ENCODE results near the gene ENTPD2.

- TF ChIP-seq, protein P1, sequence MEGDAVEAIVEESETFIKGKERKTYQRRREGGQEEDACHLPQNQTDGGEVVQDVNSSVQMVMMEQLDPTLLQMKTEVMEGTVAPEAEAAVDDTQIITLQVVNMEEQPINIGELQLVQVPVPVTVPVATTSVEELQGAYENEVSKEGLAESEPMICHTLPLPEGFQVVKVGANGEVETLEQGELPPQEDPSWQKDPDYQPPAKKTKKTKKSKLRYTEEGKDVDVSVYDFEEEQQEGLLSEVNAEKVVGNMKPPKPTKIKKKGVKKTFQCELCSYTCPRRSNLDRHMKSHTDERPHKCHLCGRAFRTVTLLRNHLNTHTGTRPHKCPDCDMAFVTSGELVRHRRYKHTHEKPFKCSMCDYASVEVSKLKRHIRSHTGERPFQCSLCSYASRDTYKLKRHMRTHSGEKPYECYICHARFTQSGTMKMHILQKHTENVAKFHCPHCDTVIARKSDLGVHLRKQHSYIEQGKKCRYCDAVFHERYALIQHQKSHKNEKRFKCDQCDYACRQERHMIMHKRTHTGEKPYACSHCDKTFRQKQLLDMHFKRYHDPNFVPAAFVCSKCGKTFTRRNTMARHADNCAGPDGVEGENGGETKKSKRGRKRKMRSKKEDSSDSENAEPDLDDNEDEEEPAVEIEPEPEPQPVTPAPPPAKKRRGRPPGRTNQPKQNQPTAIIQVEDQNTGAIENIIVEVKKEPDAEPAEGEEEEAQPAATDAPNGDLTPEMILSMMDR (IDR thresholded peaks at IDR 0.05): no peak
- TF ChIP-seq EZH2 (IDR thresholded peaks at IDR 0.05; ENCODE audit: borderline replicate concordance, insufficient read depth, low read depth, low read length, poor library complexity, severe bottlenecking): no peak
These were observed 30.7 kb downstream of the ENTPD2 start for GRCh38 chr9:137023157-137023556.
